ENCODE data around the gene ACSL1. TPM values are rescaled to one million over a fixed set of nuclear protein-coding genes. Genes with fewer than 3 reads are reported as not detected.

ACSL1 gene
- total RNA-seq, 1 experiment from 2014 or later, result 3.5 TPM

DNA sequence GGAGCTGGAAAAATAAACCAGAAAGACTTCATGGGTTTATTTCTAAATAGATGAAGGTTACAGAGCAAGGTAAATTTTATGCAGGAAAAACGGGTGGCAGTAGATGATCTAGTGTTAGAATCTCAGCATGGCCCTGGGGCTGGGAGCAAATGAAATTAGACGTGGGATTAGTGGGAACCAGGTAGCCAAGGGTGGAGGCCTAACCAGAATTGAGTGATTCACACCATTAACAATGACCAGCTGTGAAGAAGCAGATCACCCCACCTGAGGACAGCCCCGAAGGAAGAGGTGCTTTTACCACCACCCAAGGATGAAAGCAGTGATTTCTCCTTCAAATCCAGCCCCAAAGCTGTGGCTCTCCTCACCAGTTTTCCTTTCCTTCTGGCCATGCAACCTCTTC, 20.8 kb upstream of the ACSL1 start:
- Histone ChIP-seq H2BK12ac (ENCODE audit: insufficient read length, low read depth, low read length) (no peak overlapping the region), H3K9me3 (ENCODE audit: control insufficient read depth, low read depth, low read length) (no peaks in the 10 kb centered on the region), H3K79me1 (ENCODE audit: insufficient read depth, low read depth, low read length, poor library complexity, severe bottlenecking) (no peaks in the 10 kb centered on the region), H2BK20ac (ENCODE audit: low read depth, low read length, poor library complexity, severe bottlenecking) (no peak overlapping the region), H3T11ph (ENCODE audit: low read length) (no peak overlapping the region), H2BK15ac (ENCODE audit: low read depth, low read length) (no peak overlapping the region), H3K4me1 (ENCODE audit: insufficient read depth, low read length) (no peaks in the 10 kb centered on the region; the same call in 1 of the 2 replicates), H3K9ac (ENCODE audit: extremely low read depth, insufficient read length, low read length) (no peak overlapping the region), H3K23me2 (ENCODE audit: insufficient read length, low read depth, low read length, poor library complexity, severe bottlenecking) (no peaks in the 10 kb centered on the region), H2BK5ac (ENCODE audit: insufficient read length, low read length) (no peak overlapping the region), H3K18ac (ENCODE audit: insufficient read length, low read depth, low read length) (no peak overlapping the region), H2BK120ac (ENCODE audit: low read depth, low read length, poor library complexity, severe bottlenecking) (no peak overlapping the region), H3K56ac (ENCODE audit: insufficient read length, low read depth, low read length) (no peak overlapping the region), H3K23ac (ENCODE audit: insufficient read length, low read depth, low read length) (no peak overlapping the region), H3K27me3 (ENCODE audit: insufficient read depth, low read length) (no peaks in the 10 kb centered on the region), H2AK5ac (ENCODE audit: insufficient read length, low read length) (no peak overlapping the region), H3K4ac (ENCODE audit: low read depth, low read length) (no peak overlapping the region), H3K79me2 (ENCODE audit: insufficient read depth, low read length) (no peaks in the 10 kb centered on the region), H3K27ac (ENCODE audit: insufficient read length, low read depth, low read length) (no peak overlapping the region), H4K20me1 (ENCODE audit: control insufficient read depth, insufficient read depth, insufficient read length) (no peaks in the 10 kb centered on the region), H3K14ac (ENCODE audit: insufficient read depth, low read length) (no peak overlapping the region), H4K91ac (ENCODE audit: insufficient read length, low read depth, low read length) (no peak overlapping the region), H4K5ac (ENCODE audit: insufficient read length, low read depth, low read length) (no peak overlapping the region), H2AFZ (ENCODE audit: low read length) (no peak overlapping the region), H3K4me2 (ENCODE audit: insufficient read depth, insufficient read length, low read length) (no peak overlapping the region), H4K8ac (replicated peaks; ENCODE audit: insufficient read length, low read depth, low read length) (no peak overlapping the region)
- WGBS (ENCODE audit: extremely low coverage, insufficient read length, low lambda C conversion rate), result no CpG with 5 or more reads among the region's 3 CpGs
- DNase-seq, result no peak
- no peaks in the 10 kb centered on the region for H3K4me1 Mint-ChIP-seq
- TF ChIP-seq, protein P1, sequence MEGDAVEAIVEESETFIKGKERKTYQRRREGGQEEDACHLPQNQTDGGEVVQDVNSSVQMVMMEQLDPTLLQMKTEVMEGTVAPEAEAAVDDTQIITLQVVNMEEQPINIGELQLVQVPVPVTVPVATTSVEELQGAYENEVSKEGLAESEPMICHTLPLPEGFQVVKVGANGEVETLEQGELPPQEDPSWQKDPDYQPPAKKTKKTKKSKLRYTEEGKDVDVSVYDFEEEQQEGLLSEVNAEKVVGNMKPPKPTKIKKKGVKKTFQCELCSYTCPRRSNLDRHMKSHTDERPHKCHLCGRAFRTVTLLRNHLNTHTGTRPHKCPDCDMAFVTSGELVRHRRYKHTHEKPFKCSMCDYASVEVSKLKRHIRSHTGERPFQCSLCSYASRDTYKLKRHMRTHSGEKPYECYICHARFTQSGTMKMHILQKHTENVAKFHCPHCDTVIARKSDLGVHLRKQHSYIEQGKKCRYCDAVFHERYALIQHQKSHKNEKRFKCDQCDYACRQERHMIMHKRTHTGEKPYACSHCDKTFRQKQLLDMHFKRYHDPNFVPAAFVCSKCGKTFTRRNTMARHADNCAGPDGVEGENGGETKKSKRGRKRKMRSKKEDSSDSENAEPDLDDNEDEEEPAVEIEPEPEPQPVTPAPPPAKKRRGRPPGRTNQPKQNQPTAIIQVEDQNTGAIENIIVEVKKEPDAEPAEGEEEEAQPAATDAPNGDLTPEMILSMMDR (conservative IDR thresholded peaks at IDR 0.05), result no peak
- no peaks in the 10 kb centered on the region for H3K9me3 Mint-ChIP-seq
- H3K4me3 Mint-ChIP-seq, result no peak overlapping the region
- H3K27me3 Mint-ChIP-seq (ENCODE audit: low read depth), result peaks cover 7% of the 10 kb centered on the region
- H3K36me3 Mint-ChIP-seq (ENCODE audit: insufficient read depth in 1 of 3, low read depth in 3 of 3), result no peaks in the 10 kb centered on the region
- no peak overlapping the region for H3K27ac Mint-ChIP-seq
